GM19025 (cell line): ENCODE results near the gene FAIM2.

Experiments
- ATAC-seq: cut with Tn5 transposase; IDR thresholded peaks from one replicate; pipeline ENCODE4 v1.9.1; 2021; ENCODE audit warnings: mild to moderate bottlenecking, low read depth, moderate library complexity; ENCODE audit not compliant: unreplicated experiment

FAIM2 gene

DNA sequence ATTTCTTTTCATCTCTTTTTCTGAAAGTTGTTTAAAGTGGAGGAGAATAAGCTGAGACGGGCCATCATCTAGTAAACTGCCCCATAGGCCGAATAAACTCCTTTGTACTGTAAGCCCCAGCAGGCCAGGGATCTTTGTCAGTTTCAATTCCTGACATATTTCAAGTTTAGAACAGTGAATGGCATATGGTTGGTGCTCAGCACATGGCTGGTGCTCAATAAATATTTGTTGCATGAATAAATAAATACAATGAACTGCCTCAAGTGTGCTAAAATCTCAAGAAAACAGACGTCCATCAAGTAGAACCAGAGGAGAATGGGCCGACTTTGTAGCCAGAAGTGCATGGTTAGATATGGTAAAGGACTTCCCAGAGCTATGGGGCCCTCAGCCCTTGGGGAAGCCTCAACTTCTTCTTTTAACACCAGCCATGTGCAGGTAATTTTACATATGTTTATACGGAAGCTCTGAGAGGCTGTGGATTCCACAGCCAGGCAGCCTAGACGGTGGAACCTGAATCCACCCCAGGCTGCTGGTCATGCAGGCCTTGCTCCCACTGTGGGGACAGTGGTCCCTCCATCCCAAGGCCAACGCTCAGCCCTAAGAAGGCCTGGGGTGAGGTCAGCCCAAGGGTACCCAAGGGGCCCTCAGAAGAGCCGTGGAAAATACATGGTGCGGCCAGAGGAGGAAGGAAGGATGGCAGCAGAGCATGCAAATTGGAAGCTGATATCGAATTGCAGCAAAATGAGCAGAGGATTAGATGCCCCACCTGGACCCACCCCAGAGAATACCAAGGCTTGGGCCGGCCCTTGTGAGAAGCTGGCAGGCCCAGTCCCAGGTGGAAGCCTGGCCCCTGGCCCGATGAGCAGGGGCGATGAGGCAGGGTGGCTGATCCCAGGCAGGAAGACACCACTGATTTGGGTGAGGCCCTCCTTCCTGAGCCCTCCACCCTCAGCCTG is 38.1 kb upstream of the FAIM2 start:
- ATAC-seq = no peak

DNA sequence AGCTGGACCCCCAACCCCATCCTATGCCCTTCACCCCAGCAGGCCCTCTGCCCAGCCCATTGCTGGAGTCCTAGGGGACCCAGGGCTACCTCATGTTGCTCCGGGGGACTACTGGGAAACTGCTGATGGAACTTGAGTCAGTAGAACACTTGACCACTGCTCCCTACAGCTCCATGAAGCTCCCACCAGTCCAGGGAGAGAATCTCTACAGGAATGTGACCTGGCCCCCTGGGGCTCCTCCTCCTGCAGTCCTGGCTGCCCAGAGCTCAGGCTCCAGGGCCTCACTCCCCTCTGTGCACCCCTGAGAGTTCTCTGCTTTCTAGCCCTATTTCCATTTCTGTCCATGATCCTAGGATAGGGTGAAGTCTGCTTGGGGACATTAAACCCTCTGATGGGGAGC is 36.0 kb upstream of the FAIM2 start:
- no peak for ATAC-seq

DNA sequence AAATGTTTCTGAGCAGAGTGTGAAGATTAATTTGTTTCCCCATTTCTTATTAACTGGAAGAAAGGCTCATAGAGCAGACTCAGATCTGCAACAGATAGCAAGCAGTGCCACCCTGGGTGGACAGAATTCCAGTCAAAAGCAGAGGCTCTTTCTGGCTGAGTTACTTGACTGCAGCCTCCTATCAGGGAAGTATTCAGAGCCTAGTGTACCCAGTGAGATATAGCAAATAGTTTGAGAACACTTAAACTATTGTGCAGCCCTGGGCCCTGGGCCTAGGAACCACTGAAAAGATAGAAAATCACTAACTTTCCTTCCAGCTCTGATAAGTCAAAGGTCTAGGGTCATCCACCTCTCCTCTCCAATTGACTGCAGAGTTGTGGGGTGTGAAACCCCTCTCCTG is 35.6 kb upstream of the FAIM2 start:
- ATAC-seq = no peak

- ATAC-seq = no peak
These were observed 34.1 kb upstream of the FAIM2 start for GRCh38 chr12:49937639-49938300.

DNA sequence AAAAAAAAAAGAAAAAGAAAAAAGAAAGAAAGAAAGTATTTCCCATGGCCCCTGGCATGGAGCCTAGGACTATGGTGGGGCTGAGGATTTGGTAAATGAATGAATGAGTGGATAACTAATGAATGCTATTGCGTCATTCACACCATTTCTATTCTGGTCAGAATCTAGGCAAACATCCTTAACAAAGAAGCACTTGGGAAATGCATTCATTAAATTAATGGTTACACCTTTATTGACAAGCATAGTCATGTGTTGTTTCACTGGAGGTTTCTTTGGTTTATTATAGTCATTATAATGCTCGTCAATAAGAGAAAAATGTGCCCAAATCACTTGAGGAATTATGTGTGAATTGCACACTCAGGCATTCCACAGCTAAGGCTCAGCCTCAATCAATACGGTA is 33.2 kb upstream of the FAIM2 start:
- ATAC-seq = no peak

- no peak for ATAC-seq
These were observed 30.8 kb upstream of the FAIM2 start for GRCh38 chr12:49934505-49934904.

DNA sequence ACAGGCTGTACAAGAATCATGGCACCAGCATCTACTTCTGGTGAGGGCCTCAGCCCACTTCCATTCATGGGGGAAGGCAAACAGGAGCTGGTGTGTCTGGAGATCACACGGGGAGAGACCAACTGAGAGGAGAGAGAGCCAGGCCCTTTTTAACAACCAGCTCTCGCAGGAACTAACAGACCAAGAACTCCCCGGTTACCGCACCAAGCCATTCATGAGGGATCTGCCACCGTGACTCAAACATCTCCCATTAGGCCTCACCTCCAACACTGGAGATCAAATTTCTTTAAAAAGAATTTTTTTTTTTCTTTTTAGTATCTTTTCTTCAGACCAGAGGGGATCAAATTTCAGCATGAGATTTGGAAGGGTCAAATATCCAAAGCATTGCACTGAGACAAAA is 30.1 kb upstream of the FAIM2 start:
- no peak for ATAC-seq

GRCh38 chr12:49932533-49933130 is 28.9 kb upstream of the FAIM2 start:
- no peak for ATAC-seq

DNA sequence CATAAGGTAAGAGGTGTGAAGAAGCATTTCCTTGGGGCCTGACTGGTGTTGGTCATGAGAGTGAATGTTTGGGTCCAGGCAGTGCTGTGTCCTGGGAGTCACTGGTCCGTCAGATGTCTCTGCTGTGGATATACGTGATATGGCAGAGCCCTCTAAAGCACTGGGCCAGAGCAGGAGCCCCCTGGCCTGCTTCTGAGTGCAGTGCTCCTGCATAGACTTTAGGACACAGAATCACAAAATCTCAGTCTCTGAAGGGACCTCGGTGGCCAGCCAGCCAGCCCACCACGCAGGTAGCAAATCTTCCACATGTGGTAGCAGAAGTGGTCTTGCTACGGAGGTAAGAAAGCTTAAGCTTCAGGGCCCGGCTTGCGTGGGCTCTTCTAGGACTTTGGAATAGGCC is 28.3 kb upstream of the FAIM2 start:
- no peak for ATAC-seq

DNA sequence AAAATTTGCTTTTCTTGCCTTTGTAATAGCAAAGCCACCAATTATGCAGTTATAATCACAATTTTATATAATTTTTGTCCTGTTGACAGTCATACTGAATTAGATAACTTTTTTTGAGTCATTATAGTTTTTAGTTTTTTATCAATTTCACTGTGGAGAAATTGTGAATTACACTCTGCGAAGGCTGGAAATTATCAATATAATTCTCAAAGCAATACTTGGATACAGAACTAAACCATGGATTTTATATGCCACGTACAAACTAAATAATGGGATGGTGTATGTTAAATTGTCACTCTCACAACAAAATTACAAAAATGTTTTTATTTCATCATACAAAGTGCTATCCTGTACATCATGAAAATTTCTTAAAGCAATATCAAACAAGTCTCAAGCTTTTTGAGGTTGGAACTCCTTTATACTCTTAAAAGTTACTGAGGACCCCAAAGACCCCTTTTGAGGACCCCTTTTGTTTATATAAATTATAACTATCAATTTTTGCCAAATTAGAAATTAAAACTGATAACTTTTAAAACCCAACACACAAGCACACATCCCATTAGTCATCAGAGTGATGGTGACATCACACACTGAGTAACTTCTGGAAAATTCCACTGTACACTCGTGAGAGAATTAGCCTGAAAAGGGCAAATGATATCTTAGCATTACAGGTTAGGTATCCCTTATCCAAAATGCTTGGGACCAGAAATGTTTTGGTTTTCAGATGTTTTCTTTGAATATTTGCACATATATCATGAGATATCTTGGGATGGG is 27.0 kb upstream of the FAIM2 start:
- no peak for ATAC-seq

DNA sequence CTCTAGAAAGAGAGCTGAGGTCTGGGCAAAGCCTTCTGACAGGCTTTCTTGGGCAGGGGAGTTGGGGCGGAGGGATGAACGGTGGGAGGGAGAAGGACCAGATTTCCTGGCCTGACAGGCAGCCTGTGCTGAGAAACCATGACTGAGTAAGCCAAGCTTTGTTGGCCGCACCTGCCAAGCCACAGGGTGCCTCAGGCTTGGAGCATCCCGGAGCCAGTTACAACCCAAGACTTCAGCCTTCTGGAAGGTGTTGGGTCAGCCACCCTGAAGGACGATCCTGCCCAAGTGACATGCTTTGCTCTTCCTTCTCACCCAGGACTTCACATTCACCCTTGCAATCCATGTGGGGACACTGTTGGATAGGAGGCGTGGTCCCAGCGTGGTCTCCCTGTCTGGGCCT is 25.9 kb upstream of the FAIM2 start:
- ATAC-seq = no peak

DNA sequence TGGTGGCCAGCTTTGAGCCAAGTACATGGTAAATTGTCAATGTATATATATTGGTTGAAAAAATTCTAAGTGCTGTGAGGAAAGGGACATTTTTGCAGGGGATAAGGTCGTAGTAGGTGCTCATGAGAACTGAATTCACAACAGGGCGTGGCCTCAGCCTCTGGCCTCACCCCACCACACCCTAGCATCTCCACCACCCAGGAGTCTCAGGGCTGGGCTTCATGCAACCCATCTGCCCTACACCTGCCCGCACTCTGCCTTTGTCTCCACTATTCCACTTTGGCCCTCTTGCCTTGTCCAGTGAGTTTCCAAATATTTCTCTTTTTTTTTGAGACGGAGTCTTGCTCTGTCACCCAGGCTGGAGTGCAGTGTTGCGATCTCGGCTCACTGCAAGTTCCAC is 24.8 kb upstream of the FAIM2 start:
- ATAC-seq = no peak

DNA sequence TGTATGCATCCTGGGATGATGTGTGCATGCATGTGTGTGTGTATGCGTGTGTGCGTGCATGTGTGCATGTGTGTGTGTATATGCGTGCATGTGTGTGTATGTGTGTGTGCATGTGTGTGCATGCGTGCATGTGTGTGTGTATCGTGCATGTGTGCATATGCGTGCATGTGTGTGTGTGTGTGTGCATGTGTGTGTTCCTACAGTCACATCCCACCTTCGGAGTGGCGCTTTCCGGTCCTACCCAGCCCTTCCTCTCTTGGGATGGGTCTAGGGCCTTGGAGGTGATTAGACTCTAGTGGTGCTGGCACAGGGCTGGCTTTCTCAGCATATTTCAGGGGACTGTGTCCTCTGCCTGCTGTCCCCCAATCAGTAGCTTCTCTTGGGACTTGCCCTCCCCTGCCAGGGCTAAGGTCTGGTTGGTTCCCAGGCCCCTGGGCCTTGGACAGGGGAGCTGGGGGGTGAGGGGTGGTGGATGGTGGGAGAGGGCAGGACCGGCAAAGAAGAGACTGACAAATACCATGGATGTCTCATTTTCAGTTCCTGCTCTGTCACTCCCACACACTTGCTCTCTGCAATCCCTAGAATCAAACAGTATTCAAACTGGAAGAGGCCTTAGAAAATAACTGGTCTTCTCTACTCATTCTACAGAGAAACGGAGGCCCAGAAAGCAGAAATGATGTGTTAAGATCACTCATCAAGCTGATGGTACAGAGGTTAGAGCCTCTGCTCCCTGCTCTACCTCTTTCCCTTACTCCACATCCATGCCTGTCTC is 21.9 kb upstream of the FAIM2 start:
- no peak for ATAC-seq

GRCh38 chr12:49924628-49925246 is 21.0 kb upstream of the FAIM2 start:
- no peak for ATAC-seq

- ATAC-seq = no peak
These were observed 20.3 kb upstream of the FAIM2 start for GRCh38 chr12:49923880-49924556.

DNA sequence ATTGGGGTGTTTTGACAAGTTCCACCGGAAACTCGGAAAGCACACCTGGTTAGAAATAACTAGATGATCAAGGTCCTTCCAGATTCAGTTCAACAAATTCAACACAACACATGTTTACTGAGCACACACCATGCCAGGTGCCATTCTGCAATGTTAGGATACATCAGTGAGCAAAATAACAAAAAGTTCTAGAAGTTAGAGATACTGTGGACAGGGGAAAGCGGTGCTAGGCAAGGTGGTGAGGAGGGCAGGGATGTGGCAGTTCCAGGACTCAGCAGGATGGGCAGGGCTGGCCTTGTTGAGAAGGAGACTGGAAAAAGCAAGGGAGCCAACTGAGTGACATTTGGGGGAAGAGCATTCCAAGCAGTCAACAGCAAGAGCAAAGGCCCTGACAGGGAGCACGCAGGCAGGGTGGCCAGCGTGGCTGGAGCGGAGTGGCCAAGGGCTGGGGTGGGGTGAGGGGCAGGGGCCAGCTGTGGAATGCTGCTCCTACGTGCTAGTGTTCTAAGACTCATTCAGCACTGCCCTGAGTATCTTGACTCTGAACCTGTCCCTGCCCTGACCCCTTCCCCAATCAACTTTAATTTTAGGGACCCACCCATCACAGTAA is 19.4 kb upstream of the FAIM2 start:
- no peak for ATAC-seq

DNA sequence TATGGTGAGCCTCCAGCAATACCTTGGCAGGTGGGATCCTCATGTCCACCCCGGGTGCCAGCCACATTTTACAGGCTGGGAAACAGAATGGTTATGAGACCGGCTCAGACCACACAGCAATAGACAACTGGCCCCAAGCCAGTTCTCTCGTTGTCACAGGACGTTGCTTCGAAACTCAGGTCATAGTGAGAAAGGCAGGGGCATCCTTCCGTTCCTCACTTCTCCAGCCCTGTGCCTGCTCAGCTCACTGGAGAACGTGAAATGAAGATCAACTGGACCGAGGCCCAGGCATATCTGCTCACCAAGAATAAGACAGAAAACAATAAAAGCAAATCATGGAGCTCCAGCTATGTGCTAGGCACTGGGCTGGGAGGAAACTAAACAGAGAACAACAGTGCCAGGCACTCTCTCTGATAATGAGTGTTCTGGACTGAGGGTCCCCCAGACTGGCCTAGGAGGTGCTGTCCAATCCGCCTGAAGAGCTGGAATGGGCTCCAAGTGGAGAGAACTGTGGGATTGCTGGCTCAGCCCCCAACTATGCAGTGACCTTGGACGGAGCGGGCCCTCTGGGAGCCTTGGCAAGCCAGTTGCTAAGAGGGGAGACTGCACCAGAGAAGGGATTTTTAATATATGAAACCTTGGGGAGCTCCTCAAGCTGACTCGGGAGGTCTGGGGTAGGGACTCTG is 18.8 kb upstream of the FAIM2 start:
- ATAC-seq = no peak

- no peak for ATAC-seq
These were observed 18.2 kb upstream of the FAIM2 start for GRCh38 chr12:49921936-49922335.
